Mesodermal cell (in vitro differentiated cells): Measurements from ENCODE around the gene CNNM3.
A peak's percentile ranks its signal among the peaks of the same experiment; 100 is the strongest.

ENCODE experiments used
- H3K27ac ChIP-seq: 2 replicates; pipeline ENCODE4 v1.7.0; 2013; ENCODE audit warnings: mild to moderate bottlenecking, low read depth, low read length, moderate library complexity; ENCODE audit not compliant: severe bottlenecking
- H3K36me3 ChIP-seq: 2 replicates; pipeline ENCODE4 v1.7.1; 2013; ENCODE audit warnings: mild to moderate bottlenecking, low read length, moderate library complexity; ENCODE audit not compliant: control insufficient read depth, insufficient read depth
- H3K4me1 ChIP-seq: one replicate; pipeline ENCODE4 v1.7.1; 2013; ENCODE audit warnings: mild to moderate bottlenecking, low read length; ENCODE audit not compliant: insufficient read depth, control insufficient read depth, poor library complexity, severe bottlenecking
- H3K4me3 ChIP-seq: 2 replicates; pipeline ENCODE4 v1.7.0; 2013; ENCODE audit warnings: low read length, control low read depth, mild to moderate bottlenecking; ENCODE audit not compliant: insufficient read depth, poor library complexity, severe bottlenecking; ENCODE audit errors: extremely low read depth
- H3K9me3 ChIP-seq: 2 replicates; pipeline ENCODE4 v1.7.1; 2013; ENCODE audit warnings: mild to moderate bottlenecking, low read length, moderate library complexity; ENCODE audit not compliant: control insufficient read depth
- WGBS, 2 experiments: methylation state at CpG; one replicate each; pipeline ENCODE4 v1.1.5; 2013; ENCODE audit warnings: missing lambda C conversion rate in 2 of 2; ENCODE audit not compliant: insufficient coverage in 2 of 2; 5-methylcytosine and 5-hydroxymethylcytosine counted together

Gene CNNM3

DNA sequence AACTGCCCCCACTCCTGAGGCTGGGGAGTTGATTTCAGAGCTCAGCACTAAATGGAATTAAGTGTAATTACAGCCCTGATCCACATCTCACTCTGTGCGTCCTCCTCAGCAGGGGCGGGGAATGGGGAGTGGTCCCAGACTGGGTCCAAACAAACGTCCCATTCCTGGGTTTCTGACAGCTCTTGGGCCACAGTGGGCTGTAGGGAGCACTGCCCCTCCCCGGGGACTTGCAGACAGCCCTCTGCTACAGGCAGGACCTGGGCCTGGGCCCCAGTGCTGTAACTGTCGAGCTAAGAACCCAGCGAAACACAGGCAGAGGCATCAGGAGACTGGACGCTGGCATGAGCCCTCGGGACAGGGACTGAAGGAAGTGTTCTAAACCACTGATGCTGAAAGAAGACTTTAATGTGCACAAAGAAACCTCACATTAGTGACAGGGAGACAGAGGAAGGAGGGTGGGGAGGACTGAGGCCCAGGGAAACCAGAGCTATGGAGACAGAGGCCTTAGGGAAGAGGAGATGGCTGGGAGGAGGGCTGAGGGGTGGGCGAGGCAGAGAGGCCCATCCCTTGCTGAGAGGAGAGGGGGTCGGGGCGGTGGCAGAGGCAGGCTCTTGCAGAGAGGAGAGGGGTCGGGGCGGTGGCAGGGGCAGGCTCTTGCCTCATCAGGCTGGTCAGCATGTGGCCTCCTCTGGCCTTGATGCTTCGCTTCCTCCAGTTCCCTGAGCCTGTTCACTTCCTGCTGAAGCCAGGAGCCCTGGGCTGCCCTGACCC, 59.6 kb downstream of the CNNM3 start:
- Histone ChIP-seq H3K4me3 (no peak overlapping the region), H3K27ac (peak overlapping the region; percentile 58), H3K4me1 (peaks cover 49% of the 10 kb centered on the region), H3K36me3 (no peaks in the 10 kb centered on the region), H3K9me3 (no peaks in the 10 kb centered on the region)
- 42 to 53% methylated on average over 13 to 14 of the region's 14 CpGs for WGBS, 2 experiments

DNA sequence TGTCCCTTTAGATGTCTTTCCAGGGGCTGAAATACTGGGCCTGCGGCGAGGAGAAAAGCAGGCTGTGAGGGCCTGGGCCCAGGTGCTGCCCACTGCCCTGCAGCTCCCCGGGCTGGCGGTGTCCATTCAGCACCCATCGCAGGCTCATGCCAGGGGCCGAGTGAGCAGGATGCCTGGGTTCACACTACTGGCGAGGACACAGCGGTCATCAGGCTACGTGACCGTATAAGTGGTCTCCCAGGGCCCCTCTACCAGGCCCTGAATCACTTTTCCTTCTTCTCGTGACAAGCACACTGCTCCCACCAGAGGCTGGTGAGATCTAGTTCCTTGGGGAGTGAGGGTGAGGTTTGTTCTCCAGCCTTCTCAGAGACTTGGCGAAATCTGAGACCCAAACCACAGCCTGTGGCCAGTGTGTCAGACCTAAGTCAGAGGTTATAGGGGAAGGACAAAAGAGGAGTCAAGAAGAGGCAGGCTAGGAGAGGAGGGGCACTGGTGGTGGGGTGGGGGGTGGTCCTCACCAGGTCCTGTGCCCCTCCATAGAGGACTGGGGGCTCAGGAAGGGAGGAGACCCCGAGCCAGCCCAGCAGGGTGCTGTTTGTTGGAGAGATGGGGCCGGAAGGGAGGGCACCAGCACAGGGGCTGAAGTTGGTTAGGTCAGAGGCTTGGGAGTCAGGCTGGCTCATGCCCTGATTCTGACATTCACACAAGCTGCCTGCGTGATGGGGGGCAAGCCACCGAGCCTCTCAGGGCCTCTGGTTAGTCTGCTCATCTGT, 60.4 kb downstream of the CNNM3 start:
- Histone ChIP-seq H3K27ac (peak overlapping the region; percentile 56), H3K36me3 (no peaks in the 10 kb centered on the region), H3K9me3 (no peaks in the 10 kb centered on the region), H3K4me3 (no peak overlapping the region), H3K4me1 (peaks cover 53% of the 10 kb centered on the region)
- WGBS, 2 experiments: 86 to 88% methylated on average over 13 to 14 of the region's 16 CpGs

DNA sequence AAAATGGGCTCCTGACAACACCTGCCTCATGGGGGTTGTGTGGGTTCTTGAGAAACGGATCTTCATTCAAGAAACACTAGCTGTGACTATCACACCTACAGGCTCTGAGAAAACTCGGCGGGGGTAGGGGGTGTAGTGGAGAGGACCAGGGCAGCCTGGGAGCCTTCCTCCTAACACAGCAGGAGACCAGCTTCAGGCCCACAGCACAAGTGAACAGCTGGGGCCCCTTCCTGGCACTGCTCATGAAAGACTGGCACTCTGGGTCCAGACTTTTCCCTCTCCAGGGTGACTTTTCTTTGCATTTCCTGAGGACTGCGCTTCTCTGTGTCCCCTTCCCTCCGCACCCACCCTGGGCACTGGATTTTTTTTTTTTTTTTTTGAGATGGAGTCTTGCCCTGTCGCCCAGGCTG, 61.0 kb downstream of the CNNM3 start:
- H3K9me3 ChIP-seq: no peaks in the 10 kb centered on the region
- peaks cover 58% of the 10 kb centered on the region for H3K4me1 ChIP-seq
- H3K27ac ChIP-seq: peak overlapping the region; percentile 56
- 100% methylated on average over 1 of the region's 6 CpGs; no CpG with 5 or more reads in 1 of the 2 experiments for WGBS, 2 experiments
- no peaks in the 10 kb centered on the region for H3K36me3 ChIP-seq
- no peak overlapping the region for H3K4me3 ChIP-seq

DNA sequence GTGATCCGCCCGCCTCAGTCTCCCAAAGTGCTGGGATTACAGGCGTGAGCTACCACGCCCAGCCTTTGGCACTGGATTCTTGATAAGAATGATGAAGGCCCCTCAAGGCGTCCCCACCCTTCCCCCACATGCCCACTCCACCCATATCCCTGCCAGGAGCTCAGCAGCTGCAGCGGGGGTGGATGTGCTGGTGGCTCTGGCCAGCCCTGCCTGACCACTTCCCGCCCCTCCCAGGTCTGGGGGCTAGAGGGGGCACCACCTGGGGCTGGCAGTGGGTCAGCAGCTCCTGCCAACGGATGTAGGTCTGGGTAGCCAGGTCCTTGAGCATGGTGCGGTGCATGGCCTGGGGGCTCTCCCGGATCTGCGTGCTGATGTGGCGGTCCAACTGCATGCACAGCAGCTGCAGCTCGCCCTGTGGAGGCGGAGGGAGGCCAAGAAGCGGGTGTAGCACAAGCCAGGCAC, 61.6 kb downstream of the CNNM3 start:
- Histone ChIP-seq H3K36me3 (no peaks in the 10 kb centered on the region), H3K27ac (no peak overlapping the region), H3K9me3 (no peaks in the 10 kb centered on the region), H3K4me3 (no peak overlapping the region), H3K4me1 (peaks cover 59% of the 10 kb centered on the region)
- WGBS, 2 experiments: 93 to 96% methylated on average over 11 to 15 of the region's 15 CpGs

DNA sequence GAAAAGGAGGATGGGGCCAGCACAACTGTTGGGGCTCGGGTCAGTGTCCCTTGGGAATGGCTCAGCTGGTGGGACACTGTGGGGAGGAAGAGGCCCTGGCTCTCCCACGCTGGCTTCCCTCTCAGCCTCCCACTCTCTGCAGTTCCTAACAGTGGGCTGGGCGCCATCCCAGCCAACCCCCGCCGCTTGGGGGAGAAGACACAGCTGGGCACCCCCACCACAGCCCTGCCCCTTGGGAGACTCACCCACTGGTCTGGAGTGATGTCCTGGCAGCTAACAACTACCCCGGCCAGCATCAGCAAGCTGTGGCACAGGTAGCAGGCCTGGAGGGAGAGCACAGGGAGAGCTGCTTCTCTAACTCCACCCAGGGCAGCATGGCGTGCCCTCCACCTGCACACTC, 62.1 kb downstream of the CNNM3 start:
- H3K9me3 ChIP-seq: no peaks in the 10 kb centered on the region
- no peaks in the 10 kb centered on the region for H3K36me3 ChIP-seq
- no peak overlapping the region for H3K4me3 ChIP-seq
- peaks cover 60% of the 10 kb centered on the region for H3K4me1 ChIP-seq
- no peak overlapping the region for H3K27ac ChIP-seq
- WGBS, 2 experiments: 88 to 93% methylated on average over 4 to 6 of the region's 7 CpGs

DNA sequence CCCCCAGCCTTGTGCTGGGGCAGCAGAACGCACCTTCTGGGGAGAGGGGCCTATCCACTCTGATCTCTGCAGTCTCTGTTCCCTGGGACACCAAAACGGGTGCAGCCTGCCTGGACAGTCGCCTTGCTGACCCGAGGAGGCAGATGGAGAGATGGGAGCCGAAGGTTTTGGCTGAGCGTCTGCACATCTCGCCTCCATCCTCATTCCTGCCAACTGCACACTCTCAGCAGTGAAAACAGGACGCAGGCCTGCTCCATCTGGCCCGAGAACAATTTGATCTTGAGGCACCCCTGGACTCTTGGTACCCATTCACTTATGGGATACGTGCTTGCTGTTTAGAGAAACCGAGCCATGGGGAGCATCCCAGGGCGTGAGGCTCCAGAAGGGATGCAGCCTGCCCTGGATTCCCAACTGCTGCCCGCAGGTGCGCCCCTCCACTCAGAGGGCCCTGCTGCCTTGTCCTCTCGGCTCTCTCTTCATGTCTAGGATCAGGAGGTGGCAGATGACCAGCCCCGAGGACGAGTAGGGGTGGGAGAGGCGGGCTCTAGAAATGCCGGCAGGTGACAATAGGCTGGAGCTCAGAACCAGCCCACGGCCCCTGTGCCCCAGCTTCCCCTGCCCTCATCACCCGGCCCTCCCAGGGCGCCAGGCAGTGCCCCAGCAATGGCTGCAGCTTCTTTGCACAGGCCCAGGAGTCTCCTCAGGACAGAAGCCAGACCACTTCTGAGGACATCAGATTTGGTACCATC, 62.9 kb downstream of the CNNM3 start:
- 93% methylated on average over 20 to 21 of the region's 22 CpGs for WGBS, 2 experiments
- H3K27ac ChIP-seq: no peak overlapping the region

DNA sequence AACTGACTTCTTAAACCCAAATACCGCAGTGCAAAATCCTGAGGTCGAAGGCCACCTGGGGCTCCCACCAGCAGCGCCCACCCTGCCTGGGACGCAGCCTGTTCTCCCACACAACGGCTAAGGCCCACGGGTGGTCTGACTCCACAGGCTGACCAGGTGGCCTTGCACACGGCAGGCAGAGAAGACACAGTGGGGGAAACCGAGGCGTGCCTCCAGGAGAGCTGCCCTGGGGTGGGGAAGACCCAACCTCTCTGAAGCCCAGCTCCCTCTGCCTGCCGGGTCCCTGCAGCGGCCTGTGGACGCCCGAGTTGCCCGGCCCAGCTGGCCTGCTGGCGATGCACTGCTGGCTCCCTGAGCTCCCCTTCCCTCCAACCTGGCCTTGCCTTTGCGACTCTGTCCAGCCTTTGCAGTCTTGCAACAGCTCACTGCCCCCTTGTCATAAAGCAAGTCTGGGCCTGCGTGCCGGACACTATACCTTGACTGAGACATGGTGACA, 63.5 kb downstream of the CNNM3 start:
- H3K36me3 ChIP-seq: no peaks in the 10 kb centered on the region
- H3K27ac ChIP-seq: no peak overlapping the region
- H3K4me3 ChIP-seq: no peak overlapping the region
- WGBS, 2 experiments: 93 to 96% methylated on average over 15 to 18 of the region's 18 CpGs
- no peaks in the 10 kb centered on the region for H3K9me3 ChIP-seq
- H3K4me1 ChIP-seq: peaks cover 47% of the 10 kb centered on the region

More for the DNA sequence above, 62.9 kb downstream of the CNNM3 start:
- H3K36me3 ChIP-seq: no peaks in the 10 kb centered on the region
- no peak overlapping the region for H3K4me3 ChIP-seq
- peaks cover 53% of the 10 kb centered on the region for H3K4me1 ChIP-seq
- no peaks in the 10 kb centered on the region for H3K9me3 ChIP-seq

DNA sequence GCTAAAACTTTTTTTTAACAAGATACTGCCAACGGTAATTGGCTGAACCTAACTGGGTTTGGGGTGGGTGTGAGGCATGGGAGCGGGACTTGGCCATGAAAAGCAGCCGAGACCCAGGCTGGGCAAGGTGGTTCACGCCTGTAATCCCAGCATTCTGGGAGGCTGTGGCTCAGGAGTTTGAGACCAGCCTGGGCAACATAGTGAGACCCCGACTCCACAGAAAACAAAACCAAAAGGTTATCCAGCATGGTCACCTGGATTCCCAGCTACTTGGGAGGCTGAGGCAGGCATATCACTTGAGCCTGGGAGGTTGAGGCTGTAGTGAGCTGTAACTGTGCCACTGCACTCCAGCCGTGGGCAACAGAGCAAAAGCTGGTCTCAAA, 64.8 kb downstream of the CNNM3 start:
- H3K27ac ChIP-seq: peak overlapping the region; percentile 29
- H3K9me3 ChIP-seq: no peaks in the 10 kb centered on the region
- no peak overlapping the region for H3K4me3 ChIP-seq
- H3K36me3 ChIP-seq: no peaks in the 10 kb centered on the region
- H3K4me1 ChIP-seq: peaks cover 34% of the 10 kb centered on the region
- WGBS, 2 experiments: 84 to 90% methylated on average over 5 to 6 of the region's 6 CpGs

DNA sequence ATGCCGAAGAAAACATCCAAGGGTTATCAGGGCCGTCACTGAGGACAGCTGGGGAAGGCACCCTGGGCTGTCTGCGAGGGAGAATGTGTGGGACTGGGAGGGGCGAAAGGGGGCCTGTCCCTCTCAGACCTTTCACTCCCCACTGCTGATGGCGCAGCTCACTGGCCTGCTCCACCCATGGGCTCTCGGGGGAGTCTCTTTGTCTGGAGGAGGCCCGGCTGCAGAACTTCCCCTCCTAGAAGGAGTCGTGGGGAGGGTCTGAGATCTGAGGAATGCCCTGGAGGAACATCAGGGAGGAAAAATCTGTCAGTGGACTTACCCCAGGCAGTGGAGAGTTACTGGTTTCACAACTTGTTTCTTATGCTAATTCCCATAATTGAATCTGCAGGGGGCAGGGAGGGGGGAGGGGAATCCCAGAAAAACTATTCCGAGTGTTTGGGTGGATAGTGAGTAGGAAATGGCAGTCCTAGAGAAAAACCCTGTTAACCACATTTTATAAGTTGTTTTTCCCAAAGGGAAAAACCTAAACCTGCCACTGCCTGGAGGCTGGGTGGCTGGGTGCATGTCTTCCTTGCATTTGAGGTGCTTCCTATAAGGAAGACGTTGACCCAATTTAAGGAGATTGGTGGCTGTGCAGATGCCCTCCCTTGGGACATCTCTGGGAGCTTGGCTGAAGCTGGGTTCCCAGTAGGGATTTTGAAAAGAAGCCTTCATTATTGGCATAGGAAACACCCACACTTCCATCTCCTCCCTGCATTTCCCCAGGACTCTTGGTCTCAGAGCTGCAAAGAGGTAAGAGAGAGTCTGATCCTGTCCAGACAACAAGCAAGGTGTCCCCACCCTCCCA, 65.5 kb downstream of the CNNM3 start:
- 16 to 21% methylated on average over 6 to 7 of the region's 10 CpGs for WGBS, 2 experiments
- Histone ChIP-seq H3K36me3 (no peaks in the 10 kb centered on the region), H3K9me3 (no peaks in the 10 kb centered on the region), H3K27ac (peak overlapping the region; percentile 29), H3K4me1 (peaks cover 33% of the 10 kb centered on the region), H3K4me3 (no peak overlapping the region)

DNA sequence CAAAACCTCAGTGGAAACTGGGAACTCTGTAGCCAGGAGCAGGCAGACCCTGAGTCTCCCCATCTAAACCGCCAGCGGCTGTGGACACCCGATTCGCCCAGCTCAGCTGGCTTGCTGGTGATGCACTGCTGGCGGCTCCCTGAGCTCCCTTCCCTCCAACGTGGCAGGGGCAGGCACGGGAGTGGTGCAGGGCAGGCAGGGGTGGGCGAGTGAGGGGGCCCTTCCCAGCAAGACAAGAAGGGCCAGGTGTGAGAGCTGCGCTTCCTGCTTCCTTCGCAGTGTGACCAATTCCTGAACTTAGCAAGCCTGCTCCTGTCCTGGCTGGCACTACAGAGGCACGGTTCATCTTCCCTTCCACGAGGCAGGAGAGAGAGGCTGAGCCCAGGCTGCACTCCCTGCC, 66.2 kb downstream of the CNNM3 start:
- Histone ChIP-seq H3K36me3 (no peaks in the 10 kb centered on the region), H3K9me3 (no peaks in the 10 kb centered on the region), H3K4me3 (no peak overlapping the region), H3K4me1 (peaks cover 34% of the 10 kb centered on the region), H3K27ac (no peak overlapping the region)
- WGBS, 2 experiments: 43 to 55% methylated on average over 9 to 10 of the region's 12 CpGs
